SK-MEL-5 (cell line): ENCODE data around the gene ZNF217. TPM values are rescaled to one million over a fixed set of nuclear protein-coding genes. Genes with fewer than 3 reads are reported as not detected.
"Not testable (repeated sequence)": the region's sequence is repeated elsewhere in the genome, so short reads cannot be mapped to it uniquely, and the experiment has no call there.

Experiments
- DNase-seq: peaks from one replicate; pipeline ENCODE4 v3.0.0-alpha.2; 2016; ENCODE audit warnings: low read depth, low spot score
- in situ Hi-C: cut with HindIII; loops from 2 replicates; pipeline ENCODE4 v1.10.0; 2016; ENCODE audit warnings: low sequenced_read_pairs, high pct_unique_total_duplicates, low pct_unique_long_range_greater_than_20kb
- polyA plus RNA-seq, 2 experiments: library from polyadenylated mRNA; depleted of rRNA; stranded (reverse); fragments of >200 nt; gene quantifications; 2 replicates each; pipeline ENCODE4 v1.2.3, GENCODE V29; 2015
- total RNA-seq: library from RNA; depleted of rRNA; stranded (reverse); fragments of >200 nt; shearing (Covaris generic); gene quantifications from 2 replicates; pipeline ENCODE4 v1.2.3, GENCODE V29; 2014; rRNA removed

The ZNF217 gene
- total RNA-seq: 13.9 and 16.0 TPM in 2 replicates
- 18.4 and 26.7 TPM in 2 replicates for polyA plus RNA-seq (2015; cell fraction: cytosol; rRNA removed)
- polyA plus RNA-seq (2015; cell fraction: nucleus; rRNA removed): 21.8 and 28.2 TPM in 2 replicates

DNA sequence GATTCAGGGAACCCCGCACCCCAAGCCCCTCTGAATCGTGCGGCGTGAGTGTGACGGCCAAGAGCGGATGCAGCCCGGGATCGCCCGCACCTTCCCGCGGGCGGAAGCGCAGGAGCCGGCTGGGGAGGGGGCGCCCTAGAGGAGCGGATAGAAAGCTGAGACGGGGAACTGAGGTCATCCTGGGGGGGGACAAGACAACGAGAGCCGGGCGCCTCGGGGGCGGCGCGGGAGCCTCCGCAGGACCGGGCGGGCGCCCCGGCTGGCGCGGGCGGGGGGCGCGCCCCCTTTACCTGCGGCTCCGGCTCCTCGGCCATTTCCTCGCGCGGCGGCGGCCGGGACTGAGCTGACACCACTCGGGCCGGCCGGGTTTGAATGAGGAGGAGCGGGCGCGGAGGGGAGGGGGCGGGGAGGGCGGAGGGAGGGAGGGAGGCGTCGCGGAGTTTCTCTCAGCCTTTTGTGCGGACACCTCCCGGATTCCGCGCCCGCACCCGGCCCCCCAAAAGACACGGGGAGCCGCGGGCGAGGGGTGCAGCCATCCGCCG, at the start of gene ZNF217:
Gene ZNF217, minus strand, starts transcription at position 374 of the 542 bp plus-strand sequence. CDS start 11,013 bp downstream, outside the sequence.
- DNase-seq: peak; percentile 71
- in situ Hi-C loops: not testable (repeated sequence)

DNA sequence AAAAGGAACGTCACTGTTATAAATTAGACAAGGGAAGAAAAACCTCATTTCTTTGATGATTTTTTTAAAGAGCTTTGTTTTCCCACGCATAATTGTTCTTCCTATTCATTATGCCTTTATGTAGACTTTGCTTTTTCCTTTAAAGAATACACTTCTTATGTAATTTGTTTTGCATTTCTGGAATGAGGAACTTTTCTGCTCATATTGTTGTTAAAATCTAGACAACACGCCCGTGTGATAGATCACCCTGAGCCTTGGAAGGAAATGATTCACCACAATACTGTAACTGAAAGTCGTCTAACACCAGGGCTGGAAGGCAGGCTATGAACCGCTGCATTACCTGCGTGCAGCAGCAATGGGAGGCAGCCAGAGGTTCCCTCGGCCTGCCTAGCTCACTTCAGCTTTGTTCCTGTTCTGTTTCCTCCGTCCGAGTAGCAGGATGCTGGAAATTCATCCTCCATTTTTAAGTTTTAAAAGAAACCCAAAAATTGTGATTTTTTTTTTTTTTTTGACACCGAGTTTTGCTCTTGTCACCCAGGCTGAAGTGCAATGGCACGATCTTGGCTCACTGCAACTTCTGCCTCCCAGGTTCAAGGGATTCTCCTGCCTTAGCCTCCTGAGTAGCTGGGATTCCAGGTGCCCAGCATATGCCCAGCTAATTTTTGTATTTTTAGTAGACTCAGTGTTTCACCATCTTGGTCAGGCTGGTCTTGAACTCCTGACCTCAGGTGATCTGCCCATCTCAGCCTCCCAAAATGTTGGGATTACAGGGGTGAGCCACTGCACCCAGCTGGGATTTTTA, 49.6 kb upstream of the ZNF217 start:
- peak; percentile 42 for DNase-seq
- in situ Hi-C loops: no loop called here

DNA sequence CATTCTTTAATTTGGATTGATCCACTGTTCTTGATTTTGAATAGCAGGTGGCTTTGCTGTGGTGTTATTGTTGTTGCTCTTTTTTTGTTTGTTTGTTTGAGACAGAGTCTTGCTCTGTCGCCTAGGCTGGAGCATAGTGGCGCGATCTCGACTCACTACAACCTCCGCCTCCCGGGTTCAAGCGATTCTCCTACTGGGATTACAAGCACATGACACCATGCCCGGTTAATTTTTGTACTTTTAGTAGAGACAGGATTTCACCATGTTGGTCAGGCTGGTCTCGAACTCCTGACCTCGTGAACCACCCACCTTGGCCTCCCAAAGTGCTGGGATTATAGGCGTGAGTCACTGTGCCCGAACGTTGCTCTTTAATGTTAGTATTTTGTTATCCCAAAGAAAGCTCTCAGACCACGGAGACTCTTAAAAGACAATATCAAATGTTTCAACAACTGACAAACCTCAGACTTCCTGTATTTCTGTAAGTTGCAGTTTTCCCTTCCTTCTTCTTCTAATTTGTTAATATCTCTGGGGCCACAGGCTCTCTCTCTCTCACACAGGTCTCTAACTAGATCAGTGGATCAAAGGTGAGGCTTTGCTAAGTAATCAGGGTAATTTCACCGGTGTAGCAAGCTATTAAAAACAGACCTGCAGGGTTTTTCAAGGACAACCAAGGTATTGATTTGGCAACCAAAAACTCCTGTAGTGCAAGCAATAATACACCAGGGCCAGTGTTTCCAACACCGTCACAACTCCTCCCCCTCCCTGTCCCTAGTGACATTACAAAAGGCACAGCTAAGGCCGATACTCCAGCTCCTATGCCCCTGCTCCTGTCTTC, 48.8 kb upstream of the ZNF217 start:
- in situ Hi-C loops: no loop called here
- DNase-seq: peak; percentile 84

DNA sequence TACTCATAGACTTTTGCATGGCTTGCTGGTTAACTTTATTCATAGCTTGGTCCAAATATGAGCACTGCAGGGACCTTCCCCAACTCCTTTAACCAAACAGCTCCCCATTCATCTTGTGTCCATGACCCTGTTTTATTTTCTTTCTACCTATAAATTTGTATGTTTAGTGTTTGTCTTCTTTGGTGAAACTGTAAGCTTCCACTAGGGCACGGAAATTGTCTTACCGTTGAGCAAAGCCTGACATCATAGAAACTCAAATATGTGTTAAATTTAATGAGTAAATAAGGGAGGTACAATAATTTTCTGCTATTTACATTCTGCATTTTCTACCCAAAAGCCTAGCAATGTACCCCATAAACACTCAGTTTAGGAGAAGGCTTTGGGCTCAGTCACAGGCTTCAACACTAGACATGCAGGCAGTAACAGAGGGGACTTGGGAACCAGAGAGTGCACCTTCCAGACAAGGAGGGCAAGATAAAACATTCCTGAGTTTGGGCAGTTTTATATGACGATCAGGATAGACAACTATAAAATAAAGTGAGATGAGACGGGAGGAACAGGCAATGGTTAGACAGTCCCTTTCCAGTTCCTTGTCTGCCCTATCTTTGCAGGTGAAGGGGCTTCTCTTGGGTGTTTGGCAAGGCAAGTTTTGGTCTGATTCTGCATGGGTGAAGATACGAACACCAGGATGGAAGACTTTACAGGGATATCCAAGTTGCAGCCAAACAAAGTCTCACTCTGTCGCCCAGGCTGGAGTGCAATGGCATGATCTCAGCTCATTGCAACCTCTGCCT, 46.2 kb upstream of the ZNF217 start:
- DNase-seq: no peak
- in situ Hi-C loops: no loop called here

DNA sequence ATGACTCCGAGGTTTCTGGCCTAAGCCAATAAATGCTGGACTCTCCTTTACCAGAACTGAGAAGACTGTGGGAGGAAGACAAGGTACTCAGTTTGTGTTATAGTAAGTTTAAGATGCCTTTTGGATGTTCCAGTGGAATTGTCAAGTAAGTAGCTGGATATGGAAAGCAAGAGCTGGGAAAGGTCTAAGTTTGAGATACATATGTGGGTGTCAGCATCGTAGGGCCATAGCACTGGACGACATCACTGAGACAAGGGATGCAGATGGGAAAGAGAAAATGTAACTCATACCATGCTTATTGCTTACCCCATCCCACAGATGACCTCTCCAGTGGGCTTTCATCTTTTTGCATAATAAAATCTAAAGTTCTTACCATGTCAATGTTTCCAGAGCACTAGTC, 45.5 kb upstream of the ZNF217 start:
- in situ Hi-C loops: no loop called here
- no peak for DNase-seq

DNA sequence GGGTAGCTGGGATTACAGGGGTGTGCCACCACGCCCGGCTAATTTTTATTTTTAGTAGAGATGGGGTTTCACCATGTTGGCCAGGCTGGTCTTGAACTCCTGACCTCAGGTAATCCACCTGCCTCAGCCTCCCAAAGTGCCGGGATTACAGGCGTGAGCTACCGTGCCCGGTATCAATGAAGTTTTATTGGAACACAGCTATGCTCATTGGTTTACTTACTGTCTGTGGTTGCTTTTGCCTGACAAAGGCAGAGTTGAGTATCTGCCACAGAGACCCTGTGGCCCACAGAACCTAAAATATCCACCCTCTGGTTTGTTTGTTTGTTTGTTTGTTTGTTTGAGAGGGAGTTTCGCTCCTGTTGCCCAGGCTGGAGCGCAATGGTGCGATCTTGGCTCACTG, 43.7 kb upstream of the ZNF217 start:
- DNase-seq, in situ Hi-C loops: not testable (repeated sequence)

DNA sequence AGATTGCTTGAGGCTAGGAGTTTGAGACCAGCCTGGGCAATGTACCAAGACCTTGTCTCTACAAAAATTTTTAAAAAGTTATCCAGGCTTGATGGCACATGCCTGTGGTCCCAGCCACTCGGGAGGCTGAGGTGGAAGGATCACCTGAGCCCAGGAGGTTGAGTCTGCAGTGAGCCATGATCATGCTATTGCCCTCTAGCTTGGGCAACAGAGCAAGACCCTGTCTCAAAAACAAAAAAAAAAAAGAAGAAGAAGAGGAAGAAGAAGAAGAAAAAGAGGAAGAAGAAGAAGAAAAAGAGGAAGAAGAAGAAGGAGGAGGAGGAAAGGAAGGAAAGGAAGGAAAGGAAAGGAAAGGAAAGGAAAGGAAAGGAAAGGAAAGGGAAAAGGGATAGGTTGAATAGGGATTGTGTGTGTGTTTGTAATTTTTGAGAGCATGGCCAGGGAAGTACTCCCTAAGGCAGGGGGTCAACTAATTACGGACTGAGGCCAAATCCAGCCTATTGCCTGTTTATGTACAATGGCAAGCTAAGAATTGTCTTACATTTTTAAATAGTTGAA, 43.0 kb upstream of the ZNF217 start:
- in situ Hi-C loops: no loop called here
- DNase-seq: no peak

DNA sequence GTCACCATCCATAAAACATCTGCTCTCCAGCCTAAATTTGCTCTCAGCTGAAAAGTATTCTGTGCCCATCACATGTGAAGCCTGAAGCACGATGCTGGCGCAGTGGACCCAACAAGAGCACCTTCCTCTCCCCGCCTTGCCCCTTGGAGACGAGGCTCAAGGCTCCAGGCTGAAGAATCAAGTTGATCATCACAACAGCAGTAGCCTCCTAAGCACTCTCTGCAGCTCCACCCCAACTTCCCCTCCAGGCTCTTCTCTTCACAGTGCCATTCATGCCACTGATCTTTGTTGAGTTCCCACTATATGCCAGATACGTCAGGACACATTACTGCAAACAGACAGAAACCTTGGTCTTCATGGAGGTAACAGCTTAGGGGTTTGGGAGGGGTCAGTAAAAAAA, 41.6 kb upstream of the ZNF217 start:
- in situ Hi-C loops: no loop called here
- DNase-seq: no peak

DNA sequence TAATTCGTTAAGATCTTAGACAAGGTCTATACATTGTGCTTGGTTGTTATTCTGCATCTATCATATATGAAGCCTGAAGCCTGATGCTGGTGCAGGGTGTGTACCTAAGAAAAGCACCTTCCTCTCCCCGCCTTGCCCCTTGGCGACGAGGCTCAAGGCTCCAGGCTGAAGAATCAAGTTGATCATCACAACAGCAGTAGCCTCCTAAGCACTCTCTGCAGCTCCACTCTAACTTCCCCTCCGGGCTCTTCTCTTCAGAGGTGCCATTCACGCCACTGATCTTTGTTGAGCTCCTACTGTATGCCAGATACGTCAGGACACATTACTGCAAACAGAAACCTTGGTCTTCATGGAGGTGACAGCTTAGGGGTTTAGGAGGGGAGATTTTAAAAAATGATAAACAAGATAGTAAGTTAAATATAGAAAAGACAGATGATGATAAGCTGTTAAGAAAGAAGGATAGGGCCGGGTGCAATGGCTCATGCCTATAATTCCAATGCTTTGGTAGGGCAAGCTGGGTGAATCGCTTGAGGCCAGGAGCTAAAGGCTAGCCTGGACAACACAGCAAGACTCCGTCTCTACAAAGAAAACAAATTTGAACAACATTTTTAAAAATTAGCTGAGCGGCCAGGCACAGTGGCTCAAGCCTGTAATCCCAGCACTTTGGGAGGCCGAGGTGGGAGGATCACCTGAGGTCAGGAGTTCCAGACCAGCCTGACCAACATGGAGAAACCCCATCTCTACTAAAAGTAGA, 38.4 kb upstream of the ZNF217 start:
- no peak for DNase-seq
- in situ Hi-C loops: no loop called here

DNA sequence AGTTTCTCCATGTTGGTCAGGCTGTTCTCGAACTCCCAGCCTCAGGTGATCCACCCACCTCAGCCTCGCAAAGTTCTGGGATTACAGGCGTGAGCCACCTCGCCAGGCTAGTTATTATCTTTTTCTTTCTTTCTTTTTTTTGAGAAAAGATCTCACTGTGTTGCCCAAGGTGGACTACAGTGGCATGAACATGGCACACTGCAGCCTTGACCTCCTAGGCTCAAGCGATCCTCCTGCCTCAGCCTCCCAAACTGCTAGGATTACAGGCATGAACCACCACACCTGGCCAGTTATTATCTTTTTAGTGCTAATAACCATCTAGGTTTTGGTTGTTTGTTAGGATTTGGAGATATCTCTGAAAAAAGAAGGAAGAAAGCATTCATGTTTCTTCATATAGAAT, 35.8 kb upstream of the ZNF217 start:
- DNase-seq: no peak
- in situ Hi-C loops: no loop called here

DNA sequence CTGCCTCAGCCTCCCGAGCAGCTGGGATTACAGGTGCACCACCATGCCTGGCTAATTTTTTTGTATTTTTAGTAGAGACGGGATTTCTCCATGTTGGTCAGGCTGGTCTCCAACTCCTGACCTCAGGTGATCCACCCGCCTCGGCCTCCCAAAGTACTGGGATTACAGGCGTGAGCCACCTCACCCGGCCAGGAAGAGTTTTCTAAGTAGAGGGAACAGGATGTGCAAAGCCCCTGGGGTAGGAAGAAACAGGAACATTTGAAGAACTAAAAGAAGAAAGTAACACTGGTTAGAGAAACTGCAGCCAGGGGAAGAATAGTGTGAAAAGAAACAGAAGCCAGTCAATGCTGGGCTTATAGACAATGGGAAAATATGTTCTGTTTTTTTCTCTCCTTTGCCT, 35.1 kb upstream of the ZNF217 start:
- DNase-seq, in situ Hi-C loops: not testable (repeated sequence)

DNA sequence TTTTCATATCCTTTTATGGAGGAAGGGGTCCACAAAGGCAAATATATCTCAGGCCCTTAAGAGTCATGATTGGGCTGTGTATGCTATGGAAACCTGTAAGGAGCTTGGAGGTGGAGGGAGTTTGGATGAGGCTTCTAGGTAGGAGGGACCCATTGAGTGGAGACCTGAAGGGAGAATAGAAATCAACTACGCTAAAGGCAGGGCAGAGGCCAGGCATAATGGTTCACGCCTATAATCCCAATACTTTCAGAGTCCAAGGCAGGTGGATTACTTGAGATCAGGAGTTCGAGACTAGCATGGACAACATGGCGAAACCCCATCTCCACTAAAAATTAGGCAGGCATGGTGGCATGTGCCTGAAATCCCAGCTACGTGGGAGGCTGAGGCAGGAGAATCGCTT, 34.4 kb upstream of the ZNF217 start:
- no peak for DNase-seq
- in situ Hi-C loops: no loop called here

DNA sequence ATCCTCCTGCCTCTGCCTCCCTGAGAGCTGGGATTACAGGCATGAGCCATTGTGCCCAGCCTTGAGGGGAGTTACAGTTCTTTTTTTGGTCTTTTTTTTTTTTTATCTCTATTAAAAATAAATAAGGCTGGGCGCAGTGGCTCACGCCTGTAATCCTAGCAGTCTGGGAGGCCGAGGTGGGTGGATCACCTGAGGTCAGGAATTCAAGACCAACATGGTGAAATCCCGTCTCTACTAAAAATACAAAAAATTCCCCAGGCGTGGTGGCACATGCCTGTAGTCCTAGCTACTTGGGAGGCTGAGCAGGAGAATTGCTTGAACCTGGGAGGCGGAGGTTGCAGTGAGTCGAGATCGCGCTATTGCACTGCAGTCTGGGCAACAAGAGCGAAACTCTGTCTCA, 33.4 kb upstream of the ZNF217 start:
- DNase-seq, in situ Hi-C loops: not testable (repeated sequence)

DNA sequence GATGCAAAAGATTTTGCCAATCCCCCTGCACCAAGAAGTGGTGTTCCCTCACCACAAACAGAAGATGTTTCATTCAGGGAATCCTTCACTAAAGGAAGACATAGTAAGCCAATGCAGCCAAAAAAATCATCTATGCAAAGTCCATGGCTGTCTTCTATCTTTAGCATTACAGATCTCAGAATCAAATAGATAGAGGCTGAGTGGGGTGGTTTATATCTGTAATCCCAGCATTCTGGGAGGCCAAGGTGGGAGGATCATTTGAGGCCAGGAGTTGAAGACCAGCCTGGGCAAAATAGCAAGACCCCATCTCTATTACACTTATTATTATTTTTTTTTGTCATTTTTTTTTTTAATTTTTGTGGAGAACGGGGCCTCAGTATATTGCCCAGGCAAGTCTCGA, 32.9 kb upstream of the ZNF217 start:
- in situ Hi-C loops: no loop called here
- DNase-seq: no peak

DNA sequence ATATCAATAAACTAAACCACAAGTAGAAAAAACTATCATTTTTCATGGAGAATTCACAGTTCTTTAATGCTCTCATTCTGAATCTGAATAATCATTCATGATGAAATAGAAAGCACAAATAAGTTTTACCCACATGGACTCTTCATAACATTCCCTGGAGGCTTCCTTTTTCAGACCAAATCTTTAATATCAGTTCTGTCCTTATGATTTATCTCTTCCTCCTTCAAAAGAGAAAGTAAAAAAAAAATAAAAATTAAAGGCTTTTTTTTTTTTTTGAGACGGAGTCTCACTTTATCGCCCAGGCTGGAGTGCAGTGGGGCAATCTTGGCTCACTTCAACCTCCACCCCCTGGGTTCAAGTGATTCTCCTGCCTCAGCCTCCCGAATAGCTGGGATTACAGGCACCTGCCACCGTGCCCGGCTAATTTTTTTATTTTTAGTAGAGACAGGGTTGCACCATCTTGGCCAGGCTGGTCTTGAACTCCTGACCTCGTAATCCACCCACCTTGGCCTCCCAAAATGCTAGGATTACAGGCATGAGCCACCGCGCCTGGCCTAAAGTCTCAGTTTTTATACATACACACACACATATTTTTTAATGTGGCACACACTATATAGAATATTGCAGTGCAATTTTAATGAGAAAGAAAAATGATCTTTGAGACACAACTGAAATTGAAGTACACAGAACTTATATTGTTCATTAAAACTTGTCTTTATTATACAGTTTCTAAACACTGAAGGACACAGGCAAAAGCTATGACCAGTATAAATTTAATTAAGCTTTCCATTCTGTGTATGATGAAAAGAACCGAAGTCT, 31.9 kb upstream of the ZNF217 start:
- in situ Hi-C loops: no loop called here
- DNase-seq: no peak

DNA sequence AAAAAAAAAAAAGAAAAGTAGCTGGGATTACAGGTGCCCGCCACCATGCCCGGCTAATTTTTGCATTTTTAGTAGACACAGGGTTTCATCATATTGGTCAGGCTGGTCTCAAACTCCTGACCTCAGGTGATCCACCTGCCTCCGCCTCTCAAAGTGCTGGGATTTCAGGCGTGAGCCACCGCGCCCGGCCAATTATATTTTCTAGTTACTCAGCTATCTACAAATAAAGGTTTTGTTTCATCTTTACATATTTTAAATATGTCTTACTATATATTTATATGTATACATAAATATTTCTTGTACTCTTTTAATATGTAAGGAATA, 31.2 kb upstream of the ZNF217 start:
- in situ Hi-C loops, DNase-seq: not testable (repeated sequence)
